Upper lobe of right lung (tissue), 1 donor: ENCODE data around the gene KDM4C. TPM values are rescaled to one million over a fixed set of nuclear protein-coding genes. Genes with fewer than 3 reads are reported as not detected.

Experiments used
- ATAC-seq: fragments of 200-7000 bp; cut with Tn5 transposase; one replicate; pipeline ENCODE4 v1.9.1; 2020; ENCODE audit warnings: mild to moderate bottlenecking, moderate library complexity
- DNase-seq: peaks from one replicate; pipeline ENCODE4 v3.0.0-alpha.2; 2020
- H3K27ac ChIP-seq: fragments of 200-600 bp; one replicate; pipeline ENCODE4 v1.8.0; 2022
- H3K27me3 ChIP-seq: fragments of 200-600 bp; one replicate; pipeline ENCODE4 v1.8.0; 2022; ENCODE audit warnings: mild to moderate bottlenecking
- H3K36me3 ChIP-seq: fragments of 200-600 bp; one replicate; pipeline ENCODE4 v1.8.0; 2022
- H3K4me1 ChIP-seq: fragments of 200-600 bp; one replicate; pipeline ENCODE4 v1.8.0; 2022
- H3K4me3 ChIP-seq: fragments of 200-600 bp; one replicate; pipeline ENCODE4 v1.8.0; 2022; ENCODE audit warnings: mild to moderate bottlenecking
- H3K9me3 ChIP-seq: fragments of 200-600 bp; one replicate; pipeline ENCODE4 v1.8.0; 2022
- intact Hi-C: fragments of 100-400 bp; cut with DNase I; formaldehyde crosslinking; loops from one replicate; pipeline ENCODE4 v1.11.0; 2022
- total RNA-seq: library from RNA; stranded (reverse); fragmentation: NEBNext Ultra II Directional; extraction: Animal tissue kit (Norgen Biotek cat#: 25700); gene quantifications from one replicate; pipeline ENCODE4 v1.2.1, GENCODE V29; 2021
- TF ChIP-seq, protein P1 (sequence below): fragments of 200-600 bp; IDR thresholded peaks from one replicate; pipeline ENCODE4 v1.8.0; 2022; ENCODE audit warnings: antibody characterized with exemption
- donor health status: DM: no; HTN: yes; CAD: no; lungs with severe emphysema.

KDM4C gene
- total RNA-seq, 1 donor from 2014 or later, result 37.2 TPM

DNA sequence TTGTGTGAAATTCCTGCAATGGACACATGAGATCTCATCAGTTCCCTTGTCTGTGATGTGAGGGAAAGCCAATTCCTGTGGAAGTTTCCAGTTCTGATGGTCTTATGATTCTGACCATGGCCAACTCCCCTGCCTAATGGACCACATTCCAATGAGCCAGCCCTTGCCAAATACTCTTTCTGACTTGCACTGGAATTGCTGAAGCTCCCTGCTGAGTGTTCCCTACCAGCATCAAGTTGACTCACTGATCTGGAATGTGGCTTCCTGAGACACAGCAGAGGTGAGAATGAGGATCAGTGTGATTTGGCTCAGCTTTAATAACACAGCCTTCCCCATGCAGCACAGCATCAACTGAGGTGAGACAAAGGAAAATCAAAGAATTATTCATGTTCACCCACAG lies 427.8 kb downstream of the KDM4C start:
- TF ChIP-seq, protein P1, sequence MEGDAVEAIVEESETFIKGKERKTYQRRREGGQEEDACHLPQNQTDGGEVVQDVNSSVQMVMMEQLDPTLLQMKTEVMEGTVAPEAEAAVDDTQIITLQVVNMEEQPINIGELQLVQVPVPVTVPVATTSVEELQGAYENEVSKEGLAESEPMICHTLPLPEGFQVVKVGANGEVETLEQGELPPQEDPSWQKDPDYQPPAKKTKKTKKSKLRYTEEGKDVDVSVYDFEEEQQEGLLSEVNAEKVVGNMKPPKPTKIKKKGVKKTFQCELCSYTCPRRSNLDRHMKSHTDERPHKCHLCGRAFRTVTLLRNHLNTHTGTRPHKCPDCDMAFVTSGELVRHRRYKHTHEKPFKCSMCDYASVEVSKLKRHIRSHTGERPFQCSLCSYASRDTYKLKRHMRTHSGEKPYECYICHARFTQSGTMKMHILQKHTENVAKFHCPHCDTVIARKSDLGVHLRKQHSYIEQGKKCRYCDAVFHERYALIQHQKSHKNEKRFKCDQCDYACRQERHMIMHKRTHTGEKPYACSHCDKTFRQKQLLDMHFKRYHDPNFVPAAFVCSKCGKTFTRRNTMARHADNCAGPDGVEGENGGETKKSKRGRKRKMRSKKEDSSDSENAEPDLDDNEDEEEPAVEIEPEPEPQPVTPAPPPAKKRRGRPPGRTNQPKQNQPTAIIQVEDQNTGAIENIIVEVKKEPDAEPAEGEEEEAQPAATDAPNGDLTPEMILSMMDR, result no peak
- no peaks in the 10 kb centered on the region for H3K9me3 ChIP-seq
- no peak for ATAC-seq
- intact Hi-C loops, result no loop called here
- H3K4me1 ChIP-seq, result no peaks in the 10 kb centered on the region
- no peak for DNase-seq
- no peaks in the 10 kb centered on the region for H3K36me3 ChIP-seq
- no peak overlapping the region for H3K4me3 ChIP-seq
- H3K27ac ChIP-seq, result no peak overlapping the region
- no peaks in the 10 kb centered on the region for H3K27me3 ChIP-seq

DNA sequence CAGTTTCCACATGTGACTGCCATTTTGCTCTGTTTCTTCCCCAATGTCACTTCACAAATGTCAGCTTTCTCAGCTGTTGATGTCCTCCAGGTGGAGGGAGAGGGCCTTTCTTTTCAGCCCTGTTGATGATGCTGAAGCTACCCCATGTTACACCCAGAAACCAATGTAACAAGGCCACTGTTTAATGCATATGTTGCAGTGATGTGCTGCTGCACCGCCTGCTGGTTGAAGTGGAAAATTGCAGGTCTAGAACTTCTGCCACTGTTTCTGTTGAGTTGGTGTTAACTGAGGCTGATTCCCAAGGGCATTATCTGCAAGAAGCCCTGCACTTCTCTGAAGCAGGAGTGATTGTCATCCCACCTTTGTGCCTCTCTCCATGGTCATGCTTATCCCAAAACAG lies 428.4 kb downstream of the KDM4C start:
- H3K27me3 ChIP-seq, result no peaks in the 10 kb centered on the region
- DNase-seq (no peak), ATAC-seq (no peak)
- no peak overlapping the region for H3K4me3 ChIP-seq
- H3K4me1 ChIP-seq, result no peaks in the 10 kb centered on the region
- H3K9me3 ChIP-seq, result no peaks in the 10 kb centered on the region
- intact Hi-C loops, result no loop called here
- no peaks in the 10 kb centered on the region for H3K36me3 ChIP-seq
- H3K27ac ChIP-seq, result no peak overlapping the region
- TF ChIP-seq, protein P1, result peak; percentile 31

DNA sequence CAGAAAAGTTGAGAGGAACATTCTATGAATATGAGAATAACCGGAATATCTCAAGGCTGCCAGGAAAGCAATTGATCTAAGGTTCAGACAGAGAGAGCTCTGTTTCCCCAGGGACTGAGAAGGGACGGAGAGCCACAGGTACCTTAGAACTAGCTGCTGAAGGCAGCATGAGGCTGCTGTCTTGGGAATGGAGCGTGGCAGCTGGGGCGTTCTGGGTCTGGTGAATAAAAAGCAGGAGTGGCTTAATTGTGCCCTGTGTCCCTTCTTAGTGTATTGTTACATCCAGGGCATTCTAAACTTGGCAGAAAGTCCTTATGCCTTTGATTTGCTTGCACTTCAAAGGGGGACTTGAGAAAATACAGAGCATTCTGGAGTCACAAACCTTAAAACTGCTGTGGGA lies 434.5 kb downstream of the KDM4C start:
- H3K27me3 ChIP-seq, result no peaks in the 10 kb centered on the region
- no peak for DNase-seq
- no peak for ATAC-seq
- no peaks in the 10 kb centered on the region for H3K9me3 ChIP-seq
- no peaks in the 10 kb centered on the region for H3K36me3 ChIP-seq
- no peak overlapping the region for H3K27ac ChIP-seq
- no peaks in the 10 kb centered on the region for H3K4me1 ChIP-seq
- TF ChIP-seq, protein P1, result no peak
- no peak overlapping the region for H3K4me3 ChIP-seq
- intact Hi-C loops, result no loop called here

DNA sequence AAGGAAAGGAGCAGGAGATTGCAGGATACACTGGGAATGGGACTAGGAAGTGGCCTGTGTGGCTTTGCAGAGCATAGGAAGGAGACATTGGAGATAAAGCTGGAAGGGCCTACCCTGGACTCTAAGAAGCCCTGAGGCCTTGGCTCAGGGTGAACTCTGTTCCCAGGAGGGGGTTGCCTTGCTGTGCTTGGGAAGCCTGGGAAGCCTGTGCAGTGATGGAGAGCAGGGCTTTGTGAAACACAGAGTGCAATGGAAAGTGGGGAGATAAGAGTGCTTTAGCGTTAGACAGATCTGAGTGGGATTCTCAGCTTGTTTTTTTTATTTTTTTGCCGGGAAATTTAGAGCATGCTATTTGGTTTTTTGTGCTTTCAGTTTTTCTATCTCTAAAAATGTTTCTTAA lies 437.8 kb downstream of the KDM4C start:
- H3K27ac ChIP-seq, result no peak overlapping the region
- intact Hi-C loops, result no loop called here
- no peaks in the 10 kb centered on the region for H3K9me3 ChIP-seq
- TF ChIP-seq, protein P1, result no peak
- ATAC-seq (no peak), DNase-seq (no peak)
- H3K36me3 ChIP-seq, result no peaks in the 10 kb centered on the region
- H3K4me3 ChIP-seq, result no peak overlapping the region
- H3K4me1 ChIP-seq, result no peaks in the 10 kb centered on the region
- no peaks in the 10 kb centered on the region for H3K27me3 ChIP-seq

DNA sequence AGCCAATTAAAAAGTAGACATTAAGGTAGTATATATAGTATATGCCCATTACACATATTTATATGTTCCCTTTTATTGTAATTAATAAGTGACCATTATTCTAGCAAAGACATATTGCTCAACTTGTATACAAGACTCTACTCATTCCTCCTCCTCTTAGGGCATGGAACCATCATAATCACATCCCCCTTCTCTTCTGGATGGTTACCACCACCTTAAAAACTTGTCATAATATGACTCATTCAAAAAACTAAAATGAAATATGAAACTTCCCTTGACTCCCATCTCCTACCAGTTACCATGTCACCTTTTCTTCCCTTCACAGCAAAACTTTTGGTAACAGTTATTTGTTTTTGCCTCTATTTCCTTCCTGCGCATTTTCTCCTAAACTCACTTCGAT lies 438.7 kb downstream of the KDM4C start:
- H3K36me3 ChIP-seq, result no peaks in the 10 kb centered on the region
- no peaks in the 10 kb centered on the region for H3K27me3 ChIP-seq
- TF ChIP-seq, protein P1, result no peak
- intact Hi-C loops, result no loop called here
- no peaks in the 10 kb centered on the region for H3K9me3 ChIP-seq
- no peak for DNase-seq
- no peak for ATAC-seq
- no peak overlapping the region for H3K4me3 ChIP-seq
- no peak overlapping the region for H3K27ac ChIP-seq
- no peaks in the 10 kb centered on the region for H3K4me1 ChIP-seq

DNA sequence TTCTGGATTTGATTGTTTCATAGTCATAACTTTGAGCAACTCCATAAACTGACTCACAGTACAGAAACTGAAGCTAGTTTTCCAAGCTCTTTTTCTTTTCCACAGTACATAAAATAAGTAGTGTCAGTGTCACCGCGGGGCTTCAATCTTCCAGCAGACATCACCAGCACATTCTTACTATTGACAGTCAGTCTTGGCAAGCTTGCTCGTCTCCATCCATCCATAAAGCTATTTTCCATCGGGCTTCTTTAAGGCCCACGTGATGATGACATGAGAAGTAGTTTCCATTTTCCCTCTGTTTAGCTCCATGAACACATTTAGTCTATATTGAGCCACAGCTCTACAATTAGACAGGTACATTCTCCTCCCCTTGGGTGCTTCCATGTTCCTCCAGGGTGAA lies 443.4 kb downstream of the KDM4C start:
- Histone ChIP-seq H3K4me1 (no peaks in the 10 kb centered on the region), H3K9me3 (no peaks in the 10 kb centered on the region), H3K36me3 (no peaks in the 10 kb centered on the region), H3K4me3 (no peak overlapping the region), H3K27me3 (no peaks in the 10 kb centered on the region), H3K27ac (no peak overlapping the region)
- DNase-seq (no peak), ATAC-seq (no peak)
- intact Hi-C loops, result no loop called here
- TF ChIP-seq, protein P1, result no peak
